Keratinocyte (primary cell): ENCODE data around the gene C14orf119.

Source experiments
- CTCF ChIP-seq, 3 experiments: IDR thresholded peaks in 1 of 3; conservative IDR thresholded peaks in 1 of 3; optimal IDR thresholded peaks in 1 of 3; 2 replicates in 2 of 3; 3 replicates in 1 of 3; pipeline versions ENCODE3 to v1.5.1; 2011; ENCODE audit warnings: low read length in 3 of 3, mild to moderate bottlenecking in 3 of 3, moderate library complexity in 2 of 3, control low read depth in 1 of 3, inconsistent platforms in 1 of 3; ENCODE audit not compliant: insufficient read depth in 2 of 3; ENCODE audit errors: extremely low read depth in 1 of 3
- EZH2 ChIP-seq: IDR thresholded peaks from one replicate; pipeline ENCODE4 v1.6.1; 2012; ENCODE audit warnings: inconsistent platforms, mild to moderate bottlenecking, low read length, moderate library complexity

DNA sequence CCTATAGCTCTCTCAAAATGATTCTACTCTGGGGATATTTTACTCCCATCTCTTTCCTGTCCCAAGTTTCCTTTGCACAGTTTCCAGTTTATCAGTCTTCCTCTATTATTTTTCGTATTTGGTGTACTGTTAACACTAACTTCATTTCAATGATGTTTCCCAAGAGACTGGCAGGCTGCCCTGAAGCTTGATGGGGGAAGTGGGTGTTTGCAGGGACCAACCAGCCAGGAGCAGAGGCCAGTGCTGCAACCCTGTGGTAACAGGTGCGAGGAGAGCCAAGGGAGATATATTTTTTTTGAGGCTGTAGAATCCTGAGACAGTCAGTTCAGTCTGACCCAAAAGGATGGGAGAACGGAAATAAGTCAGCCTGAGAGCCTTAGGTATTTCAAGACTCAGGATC lies 35.6 kb downstream of the C14orf119 start:
- no peak for TF ChIP-seq CTCF (optimal IDR thresholded peaks at IDR 0.05 in 1 of 3, IDR thresholded peaks at IDR 0.05 in 1 of 3, conservative IDR thresholded peaks at IDR 0.05 in 1 of 3; ENCODE audit: extremely low read depth in 1 of 3, insufficient read depth in 2 of 3, low read length in 3 of 3)
- no peak for TF ChIP-seq EZH2
